Activated CD4-positive, alpha-beta memory T cell treated with anti-CD3 and anti-CD28 coated beads, Interleukin-2, amount 10 ng/mL, durations not matched to agents 7 days and 5 days (primary cell): ENCODE measurements around the gene AKT1. TPM values are rescaled to one million over a fixed set of nuclear protein-coding genes. Genes with fewer than 3 reads are reported as not detected.

ENCODE experiments used
- CTCF ChIA-PET: fragments of 350-600 bp; sonication (Branson Sonifier 250); formaldehyde crosslinking; loops from one replicate; lab custom pipeline; 2021; ENCODE audit warnings: antibody characterized with exemption, inconsistent platforms; lab: Charles Lee
- POLR2A ChIA-PET: fragments of 350-600 bp; sonication (Branson Sonifier 250); formaldehyde crosslinking; loops from one replicate; lab custom pipeline; 2021; ENCODE audit warnings: antibody characterized with exemption; lab: Charles Lee
- DNase-seq: peaks from one replicate; pipeline ENCODE4 v3.0.0-alpha.2; 2020
- H3K27ac Mint-ChIP-seq: one replicate; pipeline ENCODE4 v1.8.0; 2021; ENCODE audit warnings: mild to moderate bottlenecking, mixed read lengths
- H3K27me3 Mint-ChIP-seq: one replicate; pipeline ENCODE4 v1.8.0; 2021; ENCODE audit warnings: mixed read lengths
- H3K36me3 Mint-ChIP-seq: one replicate; pipeline ENCODE4 v1.8.0; 2021; ENCODE audit warnings: low read depth, mixed read lengths
- H3K4me1 Mint-ChIP-seq: one replicate; pipeline ENCODE4 v1.8.0; 2021; ENCODE audit warnings: mixed read lengths
- H3K4me3 Mint-ChIP-seq: one replicate; pipeline ENCODE4 v1.8.0; 2021; ENCODE audit warnings: mild to moderate bottlenecking, mixed read lengths
- H3K9me3 Mint-ChIP-seq: one replicate; pipeline ENCODE4 v1.8.0; 2021; ENCODE audit warnings: mixed read lengths
- total RNA-seq, 2 experiments: library from RNA; stranded (reverse); gene quantifications; one replicate each; pipeline ENCODE4 v1.2.3, GENCODE V29; 2021

Gene AKT1
- total RNA-seq, 2 experiments from 2014 or later = 157 to 162 TPM

GRCh38 chr14:104746934-104747481, 48.5 kb downstream of the AKT1 start:
- H3K27ac Mint-ChIP-seq = no peak overlapping the region
- H3K27me3 Mint-ChIP-seq = no peaks in the 10 kb centered on the region
- ChIA-PET POLR2A (no interaction called here), CTCF (no interaction called here)
- DNase-seq = no peak
- H3K4me1 Mint-ChIP-seq = peaks cover 16% of the 10 kb centered on the region
- no peaks in the 10 kb centered on the region for H3K36me3 Mint-ChIP-seq
- no peak overlapping the region for H3K4me3 Mint-ChIP-seq
- no peaks in the 10 kb centered on the region for H3K9me3 Mint-ChIP-seq

GRCh38 chr14:104746071-104746545, 49.4 kb downstream of the AKT1 start:
- Mint-ChIP-seq H3K36me3 (no peaks in the 10 kb centered on the region), H3K27ac (no peak overlapping the region), H3K27me3 (no peaks in the 10 kb centered on the region), H3K4me1 (peaks cover 16% of the 10 kb centered on the region), H3K9me3 (no peaks in the 10 kb centered on the region), H3K4me3 (no peak overlapping the region)
- POLR2A ChIA-PET = no interaction called here
- peak; percentile 47 for DNase-seq
- CTCF ChIA-PET = no interaction called here

GRCh38 chr14:104745431-104745830, 50.1 kb downstream of the AKT1 start:
- H3K36me3 Mint-ChIP-seq = no peaks in the 10 kb centered on the region
- no peak for DNase-seq
- H3K27me3 Mint-ChIP-seq = no peaks in the 10 kb centered on the region
- no peak overlapping the region for H3K4me3 Mint-ChIP-seq
- no peaks in the 10 kb centered on the region for H3K9me3 Mint-ChIP-seq
- H3K27ac Mint-ChIP-seq = no peak overlapping the region
- peaks cover 16% of the 10 kb centered on the region for H3K4me1 Mint-ChIP-seq
- ChIA-PET CTCF (no interaction called here), POLR2A (interaction anchor here (0.9 kb wide), 1 partner anchor 22 kb away, joined by 3 read pairs; no protein-coding TSS in a partner anchor)

- Mint-ChIP-seq H3K4me3 (no peak overlapping the region), H3K36me3 (no peaks in the 10 kb centered on the region), H3K9me3 (no peaks in the 10 kb centered on the region), H3K4me1 (peaks cover 16% of the 10 kb centered on the region), H3K27me3 (no peaks in the 10 kb centered on the region), H3K27ac (no peak overlapping the region)
- ChIA-PET POLR2A (interaction anchor here (0.9 kb wide), 1 partner anchor 21 kb away, joined by 3 read pairs; no protein-coding TSS in a partner anchor), CTCF (no interaction called here)
- DNase-seq = no peak
Observed at GRCh38 chr14:104744484-104744883, 51.1 kb downstream of the AKT1 start.

- no peaks in the 10 kb centered on the region for H3K9me3 Mint-ChIP-seq
Observed at GRCh38 chr14:104743461-104744380, 51.8 kb downstream of the AKT1 start.

GRCh38 chr14:104742586-104743455, 52.7 kb downstream of the AKT1 start:
- POLR2A ChIA-PET = interaction anchor here (2.1 kb wide), 1 partner anchor 9 kb away, joined by 12 read pairs; the partner anchor contains the start of gene SIVA1
- no peaks in the 10 kb centered on the region for H3K27me3 Mint-ChIP-seq
- no peak overlapping the region for H3K27ac Mint-ChIP-seq
- no peaks in the 10 kb centered on the region for H3K9me3 Mint-ChIP-seq
- no peak overlapping the region for H3K4me3 Mint-ChIP-seq
- H3K4me1 Mint-ChIP-seq = peaks cover 16% of the 10 kb centered on the region
- CTCF ChIA-PET = no interaction called here
- H3K36me3 Mint-ChIP-seq = no peaks in the 10 kb centered on the region
- no peak for DNase-seq

More at GRCh38 chr14:104743461-104744380, 51.8 kb downstream of the AKT1 start:
- no peak for DNase-seq
- Mint-ChIP-seq H3K4me1 (peaks cover 16% of the 10 kb centered on the region), H3K4me3 (no peak overlapping the region), H3K27ac (no peak overlapping the region), H3K27me3 (no peaks in the 10 kb centered on the region), H3K36me3 (no peaks in the 10 kb centered on the region)
- ChIA-PET POLR2A (interaction anchor here (2.1 kb wide), 1 partner anchor 8 kb away, joined by 12 read pairs; the partner anchor contains the start of gene SIVA1), CTCF (no interaction called here)

GRCh38 chr14:104741803-104742251, 53.7 kb downstream of the AKT1 start:
- CTCF ChIA-PET = no interaction called here
- POLR2A ChIA-PET = interaction anchor here (2.1 kb wide), 1 partner anchor 10 kb away, joined by 12 read pairs; the partner anchor contains the start of gene SIVA1
- DNase-seq = no peak
- peaks cover 16% of the 10 kb centered on the region for H3K4me1 Mint-ChIP-seq
- H3K4me3 Mint-ChIP-seq = no peak overlapping the region
- H3K27me3 Mint-ChIP-seq = peaks cover 6% of the 10 kb centered on the region
- H3K27ac Mint-ChIP-seq = no peak overlapping the region
- H3K9me3 Mint-ChIP-seq = no peaks in the 10 kb centered on the region
- H3K36me3 Mint-ChIP-seq = no peaks in the 10 kb centered on the region

GRCh38 chr14:104741108-104741802, 54.3 kb downstream of the AKT1 start:
- Mint-ChIP-seq H3K36me3 (no peaks in the 10 kb centered on the region), H3K27ac (no peak overlapping the region), H3K4me1 (peaks cover 14% of the 10 kb centered on the region), H3K4me3 (no peak overlapping the region), H3K27me3 (peaks cover 6% of the 10 kb centered on the region), H3K9me3 (no peaks in the 10 kb centered on the region)
- POLR2A ChIA-PET = interaction anchor here (2.1 kb wide), 1 partner anchor 11 kb away, joined by 12 read pairs; the partner anchor contains the start of gene SIVA1
- no peak for DNase-seq
- CTCF ChIA-PET = no interaction called here

GRCh38 chr14:104739546-104740516, 55.7 kb downstream of the AKT1 start:
- no peak for DNase-seq
- H3K27me3 Mint-ChIP-seq = peaks cover 6% of the 10 kb centered on the region
- no peaks in the 10 kb centered on the region for H3K36me3 Mint-ChIP-seq
- no peaks in the 10 kb centered on the region for H3K9me3 Mint-ChIP-seq
- POLR2A ChIA-PET = no interaction called here
- no peak overlapping the region for H3K4me3 Mint-ChIP-seq
- CTCF ChIA-PET = no interaction called here
- H3K27ac Mint-ChIP-seq = no peak overlapping the region
- H3K4me1 Mint-ChIP-seq = no peaks in the 10 kb centered on the region

GRCh38 chr14:104739026-104739425, 56.5 kb downstream of the AKT1 start:
- H3K9me3 Mint-ChIP-seq = no peaks in the 10 kb centered on the region
- no peaks in the 10 kb centered on the region for H3K36me3 Mint-ChIP-seq
- no peak overlapping the region for H3K27ac Mint-ChIP-seq
- H3K27me3 Mint-ChIP-seq = peaks cover 6% of the 10 kb centered on the region
- no peaks in the 10 kb centered on the region for H3K4me1 Mint-ChIP-seq
- CTCF ChIA-PET = no interaction called here
- POLR2A ChIA-PET = interaction anchor here (1.6 kb wide), 1 partner anchor 14 kb away, joined by 6 read pairs; the partner anchor contains the start of gene SIVA1
- no peak for DNase-seq
- no peak overlapping the region for H3K4me3 Mint-ChIP-seq

GRCh38 chr14:104738375-104739019, 57.1 kb downstream of the AKT1 start:
- POLR2A ChIA-PET = interaction anchor here (1.6 kb wide), 1 partner anchor 14 kb away, joined by 6 read pairs; the partner anchor contains the start of gene SIVA1
- Mint-ChIP-seq H3K9me3 (no peaks in the 10 kb centered on the region), H3K36me3 (no peaks in the 10 kb centered on the region), H3K27ac (no peak overlapping the region), H3K27me3 (peaks cover 6% of the 10 kb centered on the region), H3K4me3 (no peak overlapping the region), H3K4me1 (no peaks in the 10 kb centered on the region)
- DNase-seq = no peak
- CTCF ChIA-PET = no interaction called here
